DMS114 treated with DMSO at 0.1 percent for 48 hours (cell line): Measurements from ENCODE around the gene ADGRL1.
A peak's percentile ranks its signal among the peaks of the same experiment; 100 is the strongest.

Experiments used
- DNase-seq: peaks from one replicate; lab custom pipeline; 2025; ENCODE audit not compliant: unreplicated experiment; lab: John Stamatoyannopoulos, UW

ADGRL1 gene

GRCh38 chr19:14142262-14143190 is 63.4 kb downstream of the ADGRL1 start:
- DNase-seq, result no peak

DNA sequence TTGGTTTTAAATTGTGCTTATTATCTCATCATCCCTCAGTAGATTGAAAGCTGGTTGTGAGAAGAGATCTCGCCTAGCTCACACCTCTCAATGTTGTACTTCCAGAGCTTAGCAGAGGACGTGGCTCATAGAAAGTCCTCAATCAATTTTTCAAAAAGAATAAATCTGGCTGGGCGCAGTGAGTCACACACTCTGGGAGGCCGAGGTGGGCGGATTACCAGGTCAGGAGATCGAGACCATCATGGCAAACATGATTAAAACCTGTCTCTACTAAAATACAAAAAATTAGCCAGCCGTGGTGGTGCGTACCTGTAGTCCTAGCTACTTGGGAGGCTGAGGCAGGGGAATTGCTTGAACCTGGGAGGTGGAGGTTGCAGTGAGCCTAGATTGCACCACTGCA is 64.9 kb downstream of the ADGRL1 start:
- DNase-seq, result no peak

DNA sequence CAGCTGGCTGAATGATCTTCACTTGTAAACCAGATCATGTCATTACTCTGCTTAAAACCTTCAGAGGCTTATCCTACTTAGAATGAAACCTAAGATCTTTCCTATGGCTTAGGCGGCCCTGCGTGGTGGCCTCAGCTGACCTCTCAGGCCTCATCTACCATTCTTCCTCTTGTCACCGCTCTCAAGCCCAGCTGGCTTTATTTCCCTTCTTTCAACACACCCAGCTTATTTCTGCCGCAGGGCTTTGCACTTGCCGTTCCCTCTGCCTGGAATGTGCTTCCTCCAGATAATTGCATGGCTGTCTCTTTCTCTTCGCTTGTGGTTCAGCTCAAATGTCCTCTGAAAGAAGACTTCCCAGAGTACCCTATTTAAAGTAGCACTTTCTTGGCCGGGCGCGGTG is 66.0 kb downstream of the ADGRL1 start:
- no peak for DNase-seq

- no peak for DNase-seq
Observed at GRCh38 chr19:14138576-14139265, 67.2 kb downstream of the ADGRL1 start.

DNA sequence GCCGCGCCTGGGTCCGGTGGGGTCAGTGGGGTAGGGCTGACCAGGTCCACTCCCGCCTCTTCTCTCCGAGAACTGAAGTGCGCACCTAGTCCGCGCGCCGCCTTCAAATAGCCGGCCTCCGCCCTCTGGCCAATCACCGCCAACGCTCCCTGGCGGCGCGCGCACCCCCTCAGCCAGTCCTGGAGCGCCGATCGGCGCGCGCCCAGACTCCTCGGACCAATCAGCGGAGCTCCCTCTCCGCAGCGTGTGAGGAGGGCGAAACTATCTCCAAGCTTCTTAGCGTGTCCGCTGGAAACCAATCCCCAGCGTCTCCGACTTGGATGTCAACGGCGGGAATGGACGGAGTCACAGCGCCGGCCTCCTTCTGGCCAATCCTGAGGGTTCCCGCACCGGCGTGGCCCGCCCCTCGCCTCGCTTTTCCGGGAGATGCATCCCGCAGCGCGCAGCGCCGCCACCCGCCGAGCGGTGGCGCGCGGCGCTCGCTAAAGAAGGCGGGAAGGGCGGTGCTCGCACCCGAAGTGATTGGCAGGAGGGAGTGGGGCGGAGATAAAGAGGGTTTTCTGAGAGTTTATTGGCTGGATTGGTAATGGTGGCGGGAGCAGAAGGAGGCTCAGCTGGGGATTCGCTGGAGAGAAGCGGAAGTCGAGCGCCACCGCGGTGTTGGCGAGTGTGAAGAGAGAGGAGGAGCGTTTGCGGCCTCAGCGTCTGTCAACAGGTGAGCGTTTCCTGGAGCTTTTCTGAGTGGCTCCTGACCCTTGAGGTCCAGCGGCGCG is 69.3 kb downstream of the ADGRL1 start, which contains the start of gene ASF1B:
Gene ASF1B (minus strand): TSS at position 81 of the 773 bp plus-strand sequence. CDS start 133 bp downstream, outside the sequence.
- DNase-seq, result peak; percentile 98

GRCh38 chr19:14135985-14136508 is 69.9 kb downstream of the ADGRL1 start:
- DNase-seq, result no peak

DNA sequence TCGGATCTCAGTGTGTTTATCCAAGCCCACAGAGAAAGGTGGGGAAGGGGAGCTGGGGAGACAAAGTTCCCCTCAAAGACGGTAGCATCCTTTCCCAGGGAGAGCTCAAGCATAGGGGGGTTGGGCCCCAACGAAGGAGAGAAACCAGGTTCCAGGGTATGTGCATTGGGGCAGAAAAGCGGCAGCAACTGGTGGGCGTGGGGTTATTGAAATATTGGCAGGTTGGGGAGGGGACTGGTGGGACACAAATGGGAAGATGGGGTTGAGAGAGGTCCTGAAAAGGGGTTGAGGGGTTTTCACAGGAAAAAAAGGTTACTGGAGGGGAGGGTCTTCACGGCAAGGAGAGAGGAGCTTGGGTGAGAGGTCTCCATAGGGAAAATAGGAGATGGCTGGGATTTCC is 70.6 kb downstream of the ADGRL1 start:
- DNase-seq, result no peak

- no peak for DNase-seq
Observed at GRCh38 chr19:14127929-14128509, 78.0 kb downstream of the ADGRL1 start.

DNA sequence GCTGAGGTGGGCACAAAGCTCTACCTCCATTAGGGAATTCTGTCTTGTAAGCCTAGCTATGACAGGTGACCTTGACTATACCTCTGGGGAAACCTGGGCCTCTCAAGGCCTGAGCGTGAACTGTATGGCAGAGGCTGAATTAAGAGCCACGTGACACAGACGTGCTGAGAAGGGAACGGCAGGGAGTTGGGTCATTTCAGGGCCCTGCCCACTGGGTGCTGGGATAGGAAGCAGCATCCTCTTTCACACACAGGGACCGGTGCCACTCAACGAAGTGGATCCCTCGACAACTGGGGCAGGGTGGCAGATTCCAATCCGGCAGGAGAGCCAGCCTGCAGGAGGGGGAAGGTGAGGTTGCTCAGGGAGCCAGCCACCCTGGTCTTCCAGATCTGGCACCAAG is 78.8 kb downstream of the ADGRL1 start:
- no peak for DNase-seq

GRCh38 chr19:14122924-14123323 is 83.0 kb downstream of the ADGRL1 start:
- DNase-seq, result no peak

- DNase-seq, result no peak
Observed at GRCh38 chr19:14120497-14120780, 85.5 kb downstream of the ADGRL1 start.

DNA sequence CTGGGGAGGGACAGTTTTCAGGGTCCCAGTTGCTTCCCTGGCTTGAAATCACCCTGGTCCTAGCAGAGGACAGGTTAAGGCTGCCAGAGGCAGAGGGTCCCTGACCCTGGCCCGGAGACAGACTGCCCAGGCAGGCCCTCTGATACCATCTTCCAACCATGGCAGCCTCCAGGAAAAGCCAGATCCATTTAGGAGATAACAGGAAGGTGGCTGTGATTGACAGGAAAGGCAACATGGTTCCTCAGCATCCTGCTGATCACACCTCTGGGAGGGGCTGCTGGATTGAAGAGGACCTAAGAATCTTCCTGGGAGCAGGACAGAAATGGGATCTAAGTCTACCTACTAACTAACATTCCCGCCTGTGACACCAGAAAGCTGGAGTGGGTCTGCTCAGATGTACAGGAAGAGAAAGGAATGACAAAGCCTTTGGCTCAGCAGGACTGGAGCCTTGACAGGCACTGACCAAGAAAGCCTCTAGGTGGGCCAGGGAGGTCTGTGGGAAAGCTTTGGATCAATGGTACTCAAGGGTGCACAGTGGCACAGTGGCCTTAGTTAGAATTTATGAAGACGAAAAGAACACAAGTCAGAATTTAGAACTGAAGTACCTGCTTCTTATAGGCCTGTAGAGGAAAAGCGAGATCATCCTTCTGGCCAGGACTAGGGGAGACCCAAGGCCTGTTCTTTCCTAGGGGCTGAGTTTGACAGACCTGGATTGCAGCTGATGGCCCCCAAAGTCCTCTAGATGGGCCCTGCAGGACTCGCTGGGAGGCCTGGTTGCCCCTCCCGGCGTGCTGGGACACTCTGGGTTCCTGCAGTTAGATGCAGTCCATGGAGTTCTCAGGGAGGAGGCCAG is 86.1 kb downstream of the ADGRL1 start:
- no peak for DNase-seq

- DNase-seq, result no peak
Observed at GRCh38 chr19:14119146-14119545, 86.8 kb downstream of the ADGRL1 start.

GRCh38 chr19:14118165-14119051 is 87.6 kb downstream of the ADGRL1 start:
- DNase-seq, result no peak

- DNase-seq, result peak; percentile 86
Observed at GRCh38 chr19:14117668-14118164, 88.3 kb downstream of the ADGRL1 start, which contains the start of gene PRKACA. TSS of gene PRKACA (minus strand) at chr19:14117762. CDS start at chr19:14117547, 215 bp downstream.

DNA sequence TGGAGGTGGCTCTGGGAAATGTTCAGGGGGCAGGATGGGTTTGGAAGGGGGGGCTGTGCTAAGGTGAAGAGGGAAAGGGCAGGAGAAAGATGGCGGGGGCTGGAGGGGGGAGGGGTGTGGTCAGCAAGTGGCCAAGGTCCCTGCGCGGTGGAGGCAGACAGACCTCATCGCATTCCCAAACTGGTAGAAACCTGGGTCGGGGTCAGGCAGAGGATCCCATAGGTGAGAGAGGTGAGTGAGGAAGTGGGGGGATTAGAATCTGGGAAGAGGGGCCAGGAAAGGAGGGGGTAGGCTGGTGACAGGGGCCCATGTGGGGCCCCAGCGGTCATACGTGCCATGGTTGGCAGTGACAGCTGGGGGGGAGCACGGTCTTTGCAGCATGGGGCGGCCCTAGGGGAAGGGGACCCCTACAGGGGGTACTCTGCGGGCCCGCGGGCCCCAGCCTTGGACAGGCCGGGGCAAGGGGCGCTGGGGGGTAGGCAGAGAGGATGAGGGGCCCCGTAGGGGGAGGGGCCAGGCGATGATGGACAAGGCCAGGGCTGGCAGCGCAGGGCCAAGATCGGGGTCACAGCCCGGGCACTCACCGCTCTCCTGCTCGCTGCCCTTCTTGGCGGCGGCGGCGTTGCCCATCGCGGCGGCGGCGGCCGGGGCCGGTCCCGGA is 88.9 kb downstream of the ADGRL1 start:
- DNase-seq, result no peak

GRCh38 chr19:14116525-14116917 is 89.4 kb downstream of the ADGRL1 start:
- no peak for DNase-seq

DNA sequence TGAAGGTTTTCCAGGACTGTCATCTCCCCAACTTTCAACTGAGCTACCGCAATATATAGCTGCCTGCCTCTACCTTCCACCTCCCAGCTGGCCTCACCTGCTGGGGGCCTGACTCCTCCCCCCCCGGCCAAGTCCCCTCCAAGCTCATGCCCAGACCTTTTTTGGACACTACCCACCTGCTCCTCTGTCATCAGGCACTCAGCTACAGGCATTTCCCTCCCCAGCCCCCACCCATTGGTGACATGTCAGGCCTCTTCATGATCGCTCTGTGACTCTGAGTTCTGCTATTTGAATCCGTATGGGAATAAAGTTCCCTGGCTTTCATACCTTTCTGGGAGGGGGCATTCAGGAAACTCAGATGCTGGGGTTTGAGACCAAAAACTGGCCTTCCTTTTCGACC is 90.2 kb downstream of the ADGRL1 start:
- DNase-seq, result no peak
